Stimulated activated CD8-positive, alpha-beta memory T cell treated with anti-CD3 and anti-CD28 coated beads, Interleukin-15, amount 100 ng/mL, for 4 hours (primary cell): ENCODE data around the gene C2orf80.
"Not testable (repeated sequence)": the region's sequence is repeated elsewhere in the genome, so short reads cannot be mapped to it uniquely, and the experiment has no call there.

Source experiments
- DNase-seq, 2 donors: peaks; one replicate each; pipeline ENCODE4 v3.0.0-alpha.2; 2020; ENCODE audit warnings: low read depth in 2 of 2

C2orf80 gene

GRCh38 chr2:208135794-208136715, 53.8 kb downstream of the C2orf80 start:
- DNase-seq: no peak

- no peak for DNase-seq
These were observed 54.8 kb downstream of the C2orf80 start for GRCh38 chr2:208134928-208135586.

DNA sequence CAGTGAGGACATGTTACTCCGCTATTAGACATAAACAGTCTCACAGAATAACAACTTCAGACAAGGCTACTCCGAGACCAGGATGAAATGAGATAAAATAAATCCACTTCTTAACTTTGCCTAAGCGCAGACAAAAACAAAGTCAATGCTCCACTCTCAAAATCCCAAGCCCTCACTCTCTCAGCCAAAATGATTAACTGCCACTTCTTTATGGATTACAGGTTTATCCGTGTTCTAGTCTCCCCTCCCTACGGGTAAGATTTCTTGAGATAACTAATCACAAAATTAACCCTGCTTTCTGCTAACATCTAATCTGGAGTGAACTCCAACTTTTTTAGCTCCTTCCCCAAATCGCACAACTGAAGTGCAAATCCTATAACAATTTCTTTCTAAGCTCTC, 59.1 kb downstream of the C2orf80 start:
- no peak for DNase-seq

DNA sequence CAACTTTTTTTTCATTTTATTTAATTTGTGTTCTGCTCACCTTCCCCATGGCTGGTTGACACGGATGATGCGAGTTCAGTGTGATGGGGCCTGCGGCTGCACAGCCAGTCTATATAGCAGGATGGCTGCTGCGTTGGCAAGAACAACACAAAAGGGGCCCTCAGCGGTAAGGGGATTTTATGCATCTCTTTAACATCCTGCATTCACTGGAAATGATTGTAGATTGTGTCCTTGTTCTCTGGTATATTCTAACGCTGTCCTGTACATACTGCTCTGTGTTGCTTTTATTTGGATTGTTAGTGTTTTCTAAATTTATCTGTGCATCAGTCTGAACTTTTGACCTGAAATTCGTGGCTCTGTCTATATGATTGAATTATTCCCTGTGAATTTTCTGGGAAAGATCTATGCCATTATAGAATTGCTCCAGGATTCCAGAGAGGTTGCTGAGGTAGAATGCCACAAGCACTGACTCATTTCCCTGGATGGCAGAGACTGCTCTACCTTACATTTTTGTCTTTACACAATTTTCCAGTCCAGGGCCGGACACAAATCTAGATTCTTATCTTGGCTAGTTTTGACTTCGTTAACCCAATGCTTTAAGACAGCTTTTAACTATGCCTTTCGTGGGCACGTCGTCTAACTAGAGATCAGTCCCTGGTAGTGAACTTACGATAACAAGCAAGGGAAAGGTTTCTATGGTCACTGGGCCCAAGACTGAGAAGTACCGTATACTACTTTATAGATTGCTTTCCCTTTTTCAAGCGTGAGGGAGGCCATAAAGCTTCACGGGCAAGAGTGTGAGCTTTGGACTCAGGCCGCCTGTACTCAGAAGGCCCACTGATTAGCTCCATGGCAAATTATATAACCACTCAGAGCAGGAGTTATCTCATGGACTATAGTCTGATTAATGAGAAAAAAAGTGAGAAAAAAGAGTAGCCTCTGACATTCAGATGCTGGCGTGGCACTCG, 59.8 kb downstream of the C2orf80 start, which contains the start of gene CRYGC:
Gene CRYGC, minus strand, starts transcription at position 85 of the 968 bp plus-strand sequence. Its CDS starts 36 bp downstream, at position 49.
- no peak for DNase-seq

GRCh38 chr2:208128136-208128535, 61.7 kb downstream of the C2orf80 start:
- DNase-seq: no peak

GRCh38 chr2:208127090-208127489, 62.7 kb downstream of the C2orf80 start:
- DNase-seq: no peak

DNA sequence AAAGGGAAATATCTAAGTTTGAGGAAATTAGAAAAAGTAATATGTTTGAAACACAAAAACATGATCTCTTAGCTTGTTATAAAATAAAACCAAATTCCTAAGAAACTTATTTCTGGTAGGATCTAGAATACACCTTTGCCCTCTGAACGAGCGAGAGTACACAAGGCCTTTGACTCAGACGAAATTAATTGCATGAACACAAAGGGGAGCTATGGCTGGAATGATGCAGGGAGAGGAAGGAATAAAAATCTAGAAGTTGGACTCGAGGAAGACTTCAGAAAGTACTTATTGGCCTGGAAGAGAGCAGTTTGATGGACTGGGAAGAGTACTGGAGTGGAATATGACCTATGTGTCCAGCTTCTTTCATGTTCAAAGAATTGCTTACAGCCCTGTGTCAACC, 64.6 kb downstream of the C2orf80 start:
- DNase-seq: no peak

GRCh38 chr2:208124013-208124715, 65.7 kb downstream of the C2orf80 start, which contains the start of gene CRYGD:
TSS of gene CRYGD (minus strand) at chr2:208124524. CDS start at chr2:208124473, 51 bp downstream.
- not testable (repeated sequence) for DNase-seq

DNA sequence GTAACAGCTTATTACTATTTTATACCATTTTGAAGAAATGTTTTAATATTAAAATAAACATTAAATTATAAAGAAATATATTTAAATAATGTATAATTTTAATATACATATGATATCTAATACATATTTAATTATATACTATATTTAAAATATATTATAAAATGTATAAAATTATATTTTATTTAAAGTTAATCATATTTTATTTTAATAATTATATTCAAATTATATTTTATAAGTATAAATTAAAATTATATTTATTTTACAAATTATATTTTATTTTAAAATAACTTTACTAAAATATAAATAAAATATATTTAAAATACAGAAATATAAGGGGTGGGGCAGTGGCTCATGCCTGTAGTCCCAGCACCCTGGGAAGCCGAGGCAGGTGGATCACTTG, 67.6 kb downstream of the C2orf80 start:
- no peak for DNase-seq

GRCh38 chr2:208118918-208119317, 70.9 kb downstream of the C2orf80 start:
- DNase-seq: no peak

DNA sequence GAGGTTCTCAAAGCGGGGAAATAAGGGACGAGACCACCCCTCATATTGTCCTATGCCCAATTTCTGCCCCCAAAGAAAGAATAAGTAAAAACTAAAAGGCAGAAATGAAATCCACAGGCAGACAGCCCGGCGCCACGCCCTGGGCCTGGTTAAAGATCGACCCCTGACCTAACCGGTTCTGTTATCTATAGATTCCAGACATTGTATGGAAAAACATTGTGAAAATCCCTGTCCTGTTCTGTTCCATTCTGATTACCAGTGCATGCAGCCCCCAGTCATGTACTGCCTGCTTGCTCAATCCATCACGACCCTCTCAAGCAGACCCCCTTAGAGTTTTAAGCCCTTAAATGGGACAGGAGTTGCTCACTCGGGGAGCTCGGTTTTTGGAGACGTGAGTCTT, 72.4 kb downstream of the C2orf80 start:
- not testable (repeated sequence) for DNase-seq
